Measurements from ENCODE around the gene NGLY1. TPM values are rescaled to one million over a fixed set of nuclear protein-coding genes. Genes with fewer than 3 reads are reported as not detected.

Gene NGLY1
- total and polyA plus RNA-seq, 2 of the 8 experiments (the other 6 are each of a cell fraction or from before 2014, with no cell fraction given) = 3.1 to 24.8 TPM

DNA sequence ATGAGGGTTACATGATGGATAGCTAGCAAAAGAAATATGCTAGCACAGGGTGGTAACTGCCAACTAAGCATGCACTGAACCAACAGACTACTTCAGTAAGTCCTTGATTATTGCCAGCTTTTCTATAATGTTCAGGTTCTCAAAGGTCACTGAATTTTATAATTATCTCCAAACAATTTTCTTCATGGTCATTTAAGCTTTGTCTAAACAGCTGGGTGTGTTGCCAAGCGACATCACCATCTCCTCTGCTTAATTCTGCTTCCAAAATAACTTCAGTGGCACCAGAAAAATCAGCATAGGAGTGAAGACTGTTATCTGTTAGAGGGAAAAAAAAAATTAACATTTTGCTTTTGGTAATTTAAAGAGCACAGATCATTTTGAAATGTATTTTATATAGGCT lies 63.9 kb downstream of the NGLY1 start:
- no peak overlapping the region for H4K8ac ChIP-seq (ENCODE audit: extremely low read depth, insufficient read depth, low read length)
- WGBS, 2 experiments (ENCODE audit: extremely low coverage in 1 of 2, insufficient coverage in 1 of 2, insufficient read length in 1 of 2, insufficient replicate concordance in 2 of 2, low coverage in 1 of 2, low lambda C conversion rate in 2 of 2, missing lambda C conversion rate in 1 of 2) = 100% methylated on average over 1 of the region's 1 CpG; no CpG with 5 or more reads in 1 of the 2 experiments
- no peak overlapping the region for H3K4me2 ChIP-seq (ENCODE audit: insufficient read depth in 1 of 2, low read depth in 2 of 2, low read length in 2 of 2)
- CTCF ChIA-PET (ENCODE audit: partially characterized antibody) = interaction anchor here (0.6 kb wide), 1 partner anchor 12 kb away, joined by 3 read pairs; no protein-coding TSS in a partner anchor
- no peaks in the 10 kb centered on the region for H3K79me2 ChIP-seq (ENCODE audit: control insufficient read depth in 1 of 2, insufficient read depth in 2 of 2, low read length in 2 of 2)
- H3K23ac ChIP-seq (ENCODE audit: insufficient read length) = no peak overlapping the region
- H3K4me3 ChIP-seq (ENCODE audit: extremely low read depth in 1 of 4, insufficient read depth in 2 of 4, low read depth in 3 of 4, low read length in 4 of 4) = no peak overlapping the region
- H3K4ac ChIP-seq (replicated peaks; ENCODE audit: insufficient read length, low read depth, low read length) = no peak overlapping the region
- H3K56ac ChIP-seq (replicated peaks; ENCODE audit: insufficient read length, low read depth, low read length) = no peak overlapping the region
- H3K79me1 ChIP-seq (ENCODE audit: low read depth, low read length) = no peaks in the 10 kb centered on the region
- H2AK5ac ChIP-seq (ENCODE audit: low read depth, low read length) = no peak overlapping the region
- peaks cover 0 to 2% (median under 1%) of the 10 kb centered on the region in 4 experiments; a peak in 1 of 8 replicates for H3K36me3 ChIP-seq (ENCODE audit: control insufficient read depth in 2 of 4, insufficient read depth in 4 of 4, low read length in 3 of 4)
- no peak overlapping the region for H3K27ac ChIP-seq (ENCODE audit: low read depth, low read length)
- POLR2A ChIA-PET (ENCODE audit: partially characterized antibody) = no interaction called here
- H3K27me3 ChIP-seq (replicated peaks in 1 of 4; ENCODE audit: control insufficient read depth in 3 of 4, extremely low read depth in 1 of 4, insufficient read depth in 3 of 4, low read length in 3 of 4) = no peaks in the 10 kb centered on the region
- no peaks in the 10 kb centered on the region for H3K23me2 ChIP-seq (ENCODE audit: low read depth, low read length)
- no peaks in the 10 kb centered on the region for H3K9me3 ChIP-seq (ENCODE audit: insufficient read depth in 2 of 2, low read depth in 1 of 2, low read length in 1 of 2)
- FAIRE-seq (no peak), DNase-seq (ENCODE audit: low read depth in 1 of 2, low spot score in 2 of 2) (no peak)
- no peak overlapping the region for H2AFZ ChIP-seq (ENCODE audit: low read length)
- H2BK120ac ChIP-seq (replicated peaks; ENCODE audit: low read depth, low read length) = no peak overlapping the region
- H3K4me1 ChIP-seq (replicated peaks in 1 of 4; ENCODE audit: control insufficient read depth in 3 of 4, insufficient read depth in 4 of 4, low read length in 3 of 4) = no peaks in the 10 kb centered on the region
- H2BK5ac ChIP-seq (ENCODE audit: low read depth, low read length) = no peak overlapping the region
- H4K91ac ChIP-seq (replicated peaks; ENCODE audit: insufficient read length, low read length) = no peak overlapping the region
- H3K14ac ChIP-seq (ENCODE audit: insufficient read length) = no peak overlapping the region
- no peak overlapping the region for H2BK20ac ChIP-seq (ENCODE audit: low read length)
- no peak overlapping the region for H3K9ac ChIP-seq (replicated peaks in 1 of 4; ENCODE audit: extremely low read depth in 1 of 4, low read depth in 3 of 4, low read length in 3 of 4)
- H4K20me1 ChIP-seq (replicated peaks in 1 of 2; ENCODE audit: control insufficient read depth in 1 of 2, insufficient read depth in 2 of 2, low read length in 2 of 2) = no peaks in the 10 kb centered on the region
- H3K18ac ChIP-seq (ENCODE audit: extremely low read depth, low read length) = no peak overlapping the region
- no peak overlapping the region for H4K5ac ChIP-seq (ENCODE audit: insufficient read length, low read depth, low read length)
- H2BK15ac ChIP-seq (ENCODE audit: low read length) = no peak overlapping the region
- no peak overlapping the region for H2BK12ac ChIP-seq (ENCODE audit: low read depth, low read length)
- TF ChIP-seq GABPA (IDR thresholded peaks at IDR 0.05; ENCODE audit: borderline replicate concordance, insufficient read depth, low read length) = no peak
